A204.1 (cell line): ENCODE results near the gene GLIS1.

Experiments
- FAIRE-seq: peaks from 2 replicates; lab custom pipeline; 2012; peaks lifted over from hg19 to GRCh38; lab: Jason Lieb, UNC

GLIS1 gene

GRCh38 chr1:53735681-53736080, 3.3 kb downstream of the GLIS1 start:
- FAIRE-seq: no peak

GRCh38 chr1:53735261-53735660, 3.7 kb downstream of the GLIS1 start:
- FAIRE-seq: no peak

- FAIRE-seq: no peak
Observed at GRCh38 chr1:53734650-53735211, 4.2 kb downstream of the GLIS1 start.

GRCh38 chr1:53733975-53734649, 4.9 kb downstream of the GLIS1 start:
- FAIRE-seq: no peak

GRCh38 chr1:53733447-53733931, 5.5 kb downstream of the GLIS1 start:
- FAIRE-seq: no peak

- no peak for FAIRE-seq
Observed at GRCh38 chr1:53732912-53733317, 6.0 kb downstream of the GLIS1 start.

GRCh38 chr1:53732409-53732808, 6.6 kb downstream of the GLIS1 start:
- no peak for FAIRE-seq

- FAIRE-seq: no peak
Observed at GRCh38 chr1:53731779-53732305, 7.1 kb downstream of the GLIS1 start.

- no peak for FAIRE-seq
Observed at GRCh38 chr1:53731043-53731600, 7.8 kb downstream of the GLIS1 start.

GRCh38 chr1:53730224-53730865, 8.6 kb downstream of the GLIS1 start:
- FAIRE-seq: no peak

- no peak for FAIRE-seq
Observed at GRCh38 chr1:53729456-53730223, 9.3 kb downstream of the GLIS1 start.

GRCh38 chr1:53728702-53729455, 10.1 kb downstream of the GLIS1 start:
- no peak for FAIRE-seq

GRCh38 chr1:53728196-53728595, 10.8 kb downstream of the GLIS1 start:
- no peak for FAIRE-seq

- FAIRE-seq: no peak
Observed at GRCh38 chr1:53727461-53728092, 11.4 kb downstream of the GLIS1 start.

GRCh38 chr1:53726009-53726600, 12.9 kb downstream of the GLIS1 start:
- FAIRE-seq: no peak

- FAIRE-seq: no peak
Observed at GRCh38 chr1:53725238-53725689, 13.7 kb downstream of the GLIS1 start.

- FAIRE-seq: no peak
Observed at GRCh38 chr1:53722025-53722424, 16.9 kb downstream of the GLIS1 start.

- FAIRE-seq: peak; percentile 40
Observed at GRCh38 chr1:53721088-53721487, 17.9 kb downstream of the GLIS1 start.

GRCh38 chr1:53719469-53719868, 19.5 kb downstream of the GLIS1 start:
- no peak for FAIRE-seq

GRCh38 chr1:53718443-53718842, 20.5 kb downstream of the GLIS1 start:
- no peak for FAIRE-seq
